OCI-LY1 (cell line): ENCODE data around the gene IFI35.
"Not testable (repeated sequence)": the region's sequence is repeated elsewhere in the genome, so short reads cannot be mapped to it uniquely, and the experiment has no call there.

Experiments used
- H2AFZ ChIP-seq: fragments of 200-600 bp; sonication (generic), shearing (Covaris generic); 2 replicates; pipeline ENCODE4 v1.6.0; 2014; ENCODE audit warnings: antibody characterized with exemption, mild to moderate bottlenecking, low read length
- H3F3A ChIP-seq: fragments of 200-600 bp; sonication (generic), shearing (Covaris generic); 2 replicates; pipeline ENCODE4 v1.6.0; 2014; ENCODE audit warnings: mild to moderate bottlenecking, antibody characterized with exemption, low read length, moderate library complexity; ENCODE audit not compliant: insufficient read depth
- H3K27ac ChIP-seq: fragments of 200-600 bp; sonication (generic); 2 replicates; pipeline ENCODE4 v1.5.1; 2014; ENCODE audit warnings: low read length, mixed run types, mild to moderate bottlenecking, low read depth; ENCODE audit not compliant: poor library complexity, severe bottlenecking
- H3K27me3 ChIP-seq: fragments of 200-600 bp; sonication (generic); 2 replicates; pipeline ENCODE4 v1.6.0; 2014; ENCODE audit warnings: antibody characterized with exemption, mild to moderate bottlenecking, low read length, moderate library complexity; ENCODE audit not compliant: insufficient read depth
- H3K36me3 ChIP-seq: fragments of 200-600 bp; sonication (generic); 2 replicates; pipeline ENCODE4 v1.6.1; 2014; ENCODE audit warnings: mild to moderate bottlenecking, antibody characterized with exemption, low read length, moderate library complexity, mixed read lengths; ENCODE audit not compliant: insufficient read depth
- H3K4me1 ChIP-seq: fragments of 200-600 bp; sonication (generic); 2 replicates; pipeline ENCODE4 v1.5.1; 2014; ENCODE audit warnings: mild to moderate bottlenecking, low read length, moderate library complexity; ENCODE audit not compliant: insufficient read depth, severe bottlenecking
- H3K4me2 ChIP-seq: fragments of 200-600 bp; sonication (generic), shearing (Covaris generic); 2 replicates; pipeline ENCODE4 v1.6.1; 2014; ENCODE audit warnings: low read length
- H3K4me3 ChIP-seq: fragments of 200-600 bp; sonication (generic); 2 replicates; pipeline ENCODE4 v1.5.1; 2014; ENCODE audit warnings: low read length, low read depth, mild to moderate bottlenecking, mixed read lengths; ENCODE audit not compliant: poor library complexity, severe bottlenecking
- H3K79me2 ChIP-seq: fragments of 200-600 bp; shearing (Covaris generic); 2 replicates; pipeline ENCODE4 v1.6.1; 2016; ENCODE audit warnings: mixed run types, low read length, mixed read lengths; ENCODE audit not compliant: insufficient read depth
- H3K9ac ChIP-seq: fragments of 200-600 bp; sonication (generic), shearing (Covaris generic); 2 replicates; pipeline ENCODE4 v1.6.1; 2014; ENCODE audit warnings: mild to moderate bottlenecking, low read length, mixed read lengths
- H3K9me2 ChIP-seq: fragments of 200-600 bp; sonication (generic), shearing (Covaris generic); 2 replicates; pipeline ENCODE4 v1.6.1; 2014; ENCODE audit warnings: low read depth, mild to moderate bottlenecking, low read length, mixed read lengths
- H3K9me3 ChIP-seq: fragments of 200-600 bp; shearing (Covaris generic); 2 replicates; pipeline ENCODE4 v1.6.1; 2014; ENCODE audit warnings: low read length, mixed read lengths
- H4K20me1 ChIP-seq: fragments of 200-600 bp; sonication (generic), shearing (Covaris generic); 2 replicates; pipeline ENCODE4 v1.6.0; 2016; ENCODE audit warnings: mild to moderate bottlenecking, low read length; ENCODE audit not compliant: insufficient read depth
- EZH2 ChIP-seq: fragments of 200-600 bp; sonication (generic), shearing (Covaris generic); IDR thresholded peaks from 2 replicates; pipeline ENCODE4 v1.8.0; 2017; ENCODE audit warnings: borderline replicate concordance, mixed run types, mild to moderate bottlenecking, antibody characterized with exemption, low read length, moderate library complexity, mixed read lengths
- TF ChIP-seq, protein P1 (sequence below): fragments of 200-600 bp; sonication (generic), shearing (Covaris generic); IDR thresholded peaks from 2 replicates; pipeline ENCODE4 v1.5.1; 2017; ENCODE audit warnings: mild to moderate bottlenecking, antibody characterized with exemption, low read length, moderate library complexity, mixed read lengths

Gene IFI35

DNA sequence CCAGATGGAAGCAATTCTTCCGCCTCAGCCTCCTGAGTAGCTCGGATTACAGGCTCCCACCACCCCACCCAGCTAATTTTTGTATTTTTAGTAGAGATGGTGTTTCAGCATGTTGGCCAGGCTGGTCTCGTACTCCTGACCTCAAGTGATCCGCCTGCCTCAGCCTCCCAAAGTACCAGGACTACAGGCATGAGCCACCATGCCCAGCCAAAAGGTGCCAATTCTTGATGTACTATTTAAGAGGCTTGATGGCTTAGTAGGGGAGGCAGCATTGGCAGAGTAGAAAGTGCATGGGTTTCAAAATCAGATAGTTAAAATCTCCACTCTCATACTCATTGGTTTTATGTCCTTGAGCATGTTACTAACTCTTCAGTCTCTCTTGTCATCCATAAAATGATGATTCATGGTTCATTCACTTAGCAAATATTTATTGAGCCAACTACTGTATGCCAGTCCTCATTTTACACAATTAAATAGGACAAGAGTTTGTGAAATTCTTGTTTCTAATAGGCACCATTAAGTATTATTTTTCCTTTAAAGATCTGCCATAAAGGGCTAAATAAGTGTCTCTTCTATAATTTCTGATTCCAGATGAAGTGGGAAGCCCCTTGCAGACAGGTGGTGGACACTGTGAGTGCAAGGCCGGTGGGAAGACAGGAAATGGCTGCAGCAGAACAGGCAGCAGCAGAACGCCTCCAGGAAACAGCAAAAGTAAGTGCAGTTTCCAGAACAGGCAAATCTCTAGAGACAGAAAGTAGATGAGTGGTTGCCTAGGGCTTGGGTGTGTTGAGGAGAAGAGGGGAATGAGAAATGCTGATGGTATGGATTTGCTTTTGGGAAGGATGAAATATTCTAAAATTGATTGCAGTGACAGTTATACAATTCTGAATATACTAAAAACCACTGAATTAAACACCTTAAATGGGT, 16.6 kb upstream of the IFI35 start:
- no peak overlapping the region for H3K27ac ChIP-seq
- no peaks in the 10 kb centered on the region for H4K20me1 ChIP-seq
- H2AFZ ChIP-seq, result no peak overlapping the region
- H3K4me3 ChIP-seq, result no peak overlapping the region
- TF ChIP-seq, protein P1, sequence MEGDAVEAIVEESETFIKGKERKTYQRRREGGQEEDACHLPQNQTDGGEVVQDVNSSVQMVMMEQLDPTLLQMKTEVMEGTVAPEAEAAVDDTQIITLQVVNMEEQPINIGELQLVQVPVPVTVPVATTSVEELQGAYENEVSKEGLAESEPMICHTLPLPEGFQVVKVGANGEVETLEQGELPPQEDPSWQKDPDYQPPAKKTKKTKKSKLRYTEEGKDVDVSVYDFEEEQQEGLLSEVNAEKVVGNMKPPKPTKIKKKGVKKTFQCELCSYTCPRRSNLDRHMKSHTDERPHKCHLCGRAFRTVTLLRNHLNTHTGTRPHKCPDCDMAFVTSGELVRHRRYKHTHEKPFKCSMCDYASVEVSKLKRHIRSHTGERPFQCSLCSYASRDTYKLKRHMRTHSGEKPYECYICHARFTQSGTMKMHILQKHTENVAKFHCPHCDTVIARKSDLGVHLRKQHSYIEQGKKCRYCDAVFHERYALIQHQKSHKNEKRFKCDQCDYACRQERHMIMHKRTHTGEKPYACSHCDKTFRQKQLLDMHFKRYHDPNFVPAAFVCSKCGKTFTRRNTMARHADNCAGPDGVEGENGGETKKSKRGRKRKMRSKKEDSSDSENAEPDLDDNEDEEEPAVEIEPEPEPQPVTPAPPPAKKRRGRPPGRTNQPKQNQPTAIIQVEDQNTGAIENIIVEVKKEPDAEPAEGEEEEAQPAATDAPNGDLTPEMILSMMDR, result no peak
- TF ChIP-seq EZH2, result no peak
- H3K27me3 ChIP-seq, result no peaks in the 10 kb centered on the region
- peaks cover 11% of the 10 kb centered on the region for H3K4me1 ChIP-seq
- no peaks in the 10 kb centered on the region for H3K9me3 ChIP-seq
- no peaks in the 10 kb centered on the region for H3F3A ChIP-seq
- H3K79me2 ChIP-seq, result no peaks in the 10 kb centered on the region
- no peak overlapping the region for H3K4me2 ChIP-seq
- H3K36me3 ChIP-seq, result peaks cover 86% of the 10 kb centered on the region
- no peaks in the 10 kb centered on the region for H3K9me2 ChIP-seq
- no peak overlapping the region for H3K9ac ChIP-seq

DNA sequence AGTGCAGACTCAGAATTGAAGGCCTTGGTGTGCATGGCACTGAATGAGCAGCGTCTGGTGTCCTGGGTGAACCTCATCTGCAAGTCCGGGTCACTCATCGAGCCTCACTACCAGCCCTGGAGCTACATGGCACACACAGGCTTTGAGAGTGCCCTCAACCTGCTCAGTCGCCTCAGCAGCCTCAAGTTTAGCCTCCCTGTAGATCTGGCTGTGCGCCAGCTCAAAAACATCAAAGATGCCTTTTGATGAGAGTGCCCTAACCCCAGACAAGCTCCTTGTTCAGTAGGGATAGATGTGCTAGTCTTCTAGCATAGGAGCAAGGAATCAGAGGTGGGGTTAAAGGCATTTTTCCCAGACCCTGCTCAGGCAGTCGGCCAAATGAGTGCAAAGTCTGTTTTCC, 15.1 kb upstream of the IFI35 start:
- Histone ChIP-seq H3K9me3 (no peaks in the 10 kb centered on the region), H3F3A (no peaks in the 10 kb centered on the region), H2AFZ (no peak overlapping the region), H3K9ac (no peak overlapping the region), H3K4me3 (no peak overlapping the region), H3K9me2 (no peaks in the 10 kb centered on the region), H3K79me2 (no peaks in the 10 kb centered on the region), H3K4me1 (no peaks in the 10 kb centered on the region), H4K20me1 (no peaks in the 10 kb centered on the region), H3K4me2 (no peak overlapping the region), H3K27me3 (no peaks in the 10 kb centered on the region), H3K27ac (no peak overlapping the region), H3K36me3 (peaks cover 79% of the 10 kb centered on the region)
- TF ChIP-seq EZH2, result no peak
- TF ChIP-seq, protein P1, result no peak

DNA sequence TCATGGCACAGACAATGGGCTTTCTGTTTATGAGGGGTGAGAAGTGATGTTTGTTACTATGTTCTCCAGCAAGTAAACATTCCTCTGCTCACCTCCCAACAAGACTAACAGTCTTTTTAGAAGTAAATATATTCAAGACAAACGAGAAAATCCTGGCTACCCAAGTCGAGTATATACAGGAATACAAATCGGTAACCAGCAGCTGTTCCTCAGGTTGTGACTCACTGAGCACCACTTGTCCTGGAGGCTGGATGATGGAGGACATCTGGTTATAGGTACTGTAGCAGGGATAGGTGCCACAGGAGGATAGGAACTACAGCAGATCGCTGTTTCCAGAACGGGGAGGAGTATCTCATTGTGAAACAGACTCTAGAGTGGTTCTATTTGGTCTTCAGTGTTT, 13.7 kb upstream of the IFI35 start:
- no peaks in the 10 kb centered on the region for H4K20me1 ChIP-seq
- H3K4me2 ChIP-seq, result no peak overlapping the region
- H3K36me3 ChIP-seq, result peaks cover 66% of the 10 kb centered on the region
- H3K9ac ChIP-seq, result no peak overlapping the region
- H3K27ac ChIP-seq, result no peak overlapping the region
- no peaks in the 10 kb centered on the region for H3F3A ChIP-seq
- H3K4me1 ChIP-seq, result peaks cover 12% of the 10 kb centered on the region
- no peaks in the 10 kb centered on the region for H3K79me2 ChIP-seq
- TF ChIP-seq, protein P1, result no peak
- no peak for TF ChIP-seq EZH2
- H3K27me3 ChIP-seq, result no peaks in the 10 kb centered on the region
- no peaks in the 10 kb centered on the region for H3K9me2 ChIP-seq
- H3K4me3 ChIP-seq, result no peak overlapping the region
- H3K9me3 ChIP-seq, result no peaks in the 10 kb centered on the region
- no peak overlapping the region for H2AFZ ChIP-seq

DNA sequence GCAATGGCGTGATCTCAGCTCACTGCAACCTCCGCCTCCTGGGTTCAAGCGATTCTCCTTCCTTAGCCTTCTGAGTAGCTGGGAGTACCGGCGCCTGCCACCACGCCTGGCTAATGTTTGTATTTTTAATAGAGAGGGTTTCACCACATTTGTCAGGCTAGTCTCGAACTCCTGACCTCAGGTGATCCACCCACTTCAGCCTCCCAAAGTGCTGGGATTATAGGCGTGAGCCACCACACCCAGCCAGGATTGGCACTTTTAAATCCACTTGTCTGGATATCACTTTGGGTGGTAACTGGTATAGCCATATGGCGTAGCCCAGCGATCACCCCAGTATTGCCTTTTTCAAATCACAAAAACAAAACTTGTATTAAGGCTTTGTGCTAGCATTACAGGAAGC, 12.7 kb upstream of the IFI35 start:
- H3K36me3 ChIP-seq, result peaks cover 60% of the 10 kb centered on the region
- not testable (repeated sequence) for H3K4me3 ChIP-seq, H4K20me1 ChIP-seq, H2AFZ ChIP-seq, H3K27me3 ChIP-seq, H3K9me2 ChIP-seq, H3K9me3 ChIP-seq, H3K79me2 ChIP-seq, H3K4me2 ChIP-seq, H3K27ac ChIP-seq, H3K9ac ChIP-seq, H3F3A ChIP-seq
- peaks cover 12% of the 10 kb centered on the region for H3K4me1 ChIP-seq
